IMR-90 (cell line): ENCODE results near the gene GGA2.

Experiments
- POLR2A ChIP-seq: IDR thresholded peaks from 2 replicates; pipeline ENCODE4 v1.6.1; 2012; ENCODE audit warnings: mild to moderate bottlenecking, low read depth, low read length
- TF ChIP-seq, protein P1 (sequence below): conservative IDR thresholded peaks from 2 replicates; pipeline ENCODE4 v1.5.1; 2012; ENCODE audit warnings: mild to moderate bottlenecking, low read depth, low read length, improper control_type of control experiment

DNA sequence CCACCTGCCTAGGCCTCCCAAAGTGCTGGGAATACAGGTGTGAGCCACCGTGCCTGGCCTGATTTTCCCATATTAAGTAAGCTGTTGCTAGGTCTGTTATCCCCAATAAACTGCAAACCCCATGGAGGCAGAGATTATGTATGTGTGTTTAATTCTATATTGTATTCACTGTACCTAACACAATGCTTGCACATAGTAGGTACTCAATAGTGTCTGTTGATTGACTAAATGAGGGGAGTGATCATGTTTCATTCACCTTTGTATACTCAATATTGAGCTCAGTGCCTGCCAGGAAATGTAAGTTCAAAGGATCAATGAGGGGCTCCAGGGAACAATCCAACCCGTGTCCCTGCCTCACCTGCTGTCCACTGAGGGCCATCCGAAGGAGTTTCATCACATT, 14.6 kb upstream of the GGA2 start:
- TF ChIP-seq, protein P1, sequence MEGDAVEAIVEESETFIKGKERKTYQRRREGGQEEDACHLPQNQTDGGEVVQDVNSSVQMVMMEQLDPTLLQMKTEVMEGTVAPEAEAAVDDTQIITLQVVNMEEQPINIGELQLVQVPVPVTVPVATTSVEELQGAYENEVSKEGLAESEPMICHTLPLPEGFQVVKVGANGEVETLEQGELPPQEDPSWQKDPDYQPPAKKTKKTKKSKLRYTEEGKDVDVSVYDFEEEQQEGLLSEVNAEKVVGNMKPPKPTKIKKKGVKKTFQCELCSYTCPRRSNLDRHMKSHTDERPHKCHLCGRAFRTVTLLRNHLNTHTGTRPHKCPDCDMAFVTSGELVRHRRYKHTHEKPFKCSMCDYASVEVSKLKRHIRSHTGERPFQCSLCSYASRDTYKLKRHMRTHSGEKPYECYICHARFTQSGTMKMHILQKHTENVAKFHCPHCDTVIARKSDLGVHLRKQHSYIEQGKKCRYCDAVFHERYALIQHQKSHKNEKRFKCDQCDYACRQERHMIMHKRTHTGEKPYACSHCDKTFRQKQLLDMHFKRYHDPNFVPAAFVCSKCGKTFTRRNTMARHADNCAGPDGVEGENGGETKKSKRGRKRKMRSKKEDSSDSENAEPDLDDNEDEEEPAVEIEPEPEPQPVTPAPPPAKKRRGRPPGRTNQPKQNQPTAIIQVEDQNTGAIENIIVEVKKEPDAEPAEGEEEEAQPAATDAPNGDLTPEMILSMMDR: no peak
- TF ChIP-seq POLR2A: no peak
